Spleen (tissue), 7 donors: Measurements from ENCODE around the gene TMEM170A.

Source experiments
- POLR2A ChIP-seq, 3 donors: fragments of 450-650 bp; IDR thresholded peaks; one replicate each; pipeline ENCODE4 v1.5.1; 2017; ENCODE audit warnings: antibody characterized with exemption in 3 of 3, mild to moderate bottlenecking in 1 of 3
- POLR2AphosphoS5 ChIP-seq, 3 donors: sonication (generic); formaldehyde crosslinking; IDR thresholded peaks; one replicate each; pipeline ENCODE4 v1.5.1; 2017; ENCODE audit warnings: antibody characterized with exemption in 3 of 3
- TF ChIP-seq, protein P1 (sequence below), 11 experiments: fragments of 200-600 bp in 7 of 11; fragments of 450-650 bp in 4 of 11; sonication (generic) in 4 of 11; IDR thresholded peaks in 8 of 11; conservative IDR thresholded peaks in 3 of 11; 1 replicate in 7 of 11; 2 replicates in 4 of 11; pipeline versions ENCODE4 v1.4.0 to v1.8.0; 2016 to 2021; ENCODE audit warnings: antibody characterized with exemption in 11 of 11, inconsistent platforms in 4 of 11, mild to moderate bottlenecking in 1 of 11
- donor health status: DM: no; HTN: no; CAD: no; lungs with moderate emphysema.
- donor health status: DM: no; HTN: no; CAD: no.
- donor health status: DM: no; HTN: no; CAD: no.

DNA sequence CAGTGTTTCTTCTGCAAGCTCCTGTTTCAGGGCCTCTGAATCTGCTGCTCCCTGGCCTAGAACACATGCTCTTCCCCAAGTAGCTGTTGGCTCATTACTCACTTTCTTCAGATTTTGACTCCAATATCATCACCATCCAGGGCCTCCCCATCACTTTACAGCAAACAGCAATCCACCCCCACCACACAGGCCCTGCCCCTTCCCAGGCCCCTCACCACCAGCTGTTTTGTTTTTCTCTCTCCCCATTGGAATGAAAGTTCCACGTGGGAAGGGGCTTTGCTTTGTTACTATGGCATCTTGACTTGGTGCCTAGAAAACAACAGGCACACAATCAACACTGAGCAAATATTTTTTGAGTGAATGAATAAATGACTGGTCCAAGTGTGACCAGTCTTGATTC, 4.0 kb downstream of the TMEM170A start:
- TF ChIP-seq, protein P1, sequence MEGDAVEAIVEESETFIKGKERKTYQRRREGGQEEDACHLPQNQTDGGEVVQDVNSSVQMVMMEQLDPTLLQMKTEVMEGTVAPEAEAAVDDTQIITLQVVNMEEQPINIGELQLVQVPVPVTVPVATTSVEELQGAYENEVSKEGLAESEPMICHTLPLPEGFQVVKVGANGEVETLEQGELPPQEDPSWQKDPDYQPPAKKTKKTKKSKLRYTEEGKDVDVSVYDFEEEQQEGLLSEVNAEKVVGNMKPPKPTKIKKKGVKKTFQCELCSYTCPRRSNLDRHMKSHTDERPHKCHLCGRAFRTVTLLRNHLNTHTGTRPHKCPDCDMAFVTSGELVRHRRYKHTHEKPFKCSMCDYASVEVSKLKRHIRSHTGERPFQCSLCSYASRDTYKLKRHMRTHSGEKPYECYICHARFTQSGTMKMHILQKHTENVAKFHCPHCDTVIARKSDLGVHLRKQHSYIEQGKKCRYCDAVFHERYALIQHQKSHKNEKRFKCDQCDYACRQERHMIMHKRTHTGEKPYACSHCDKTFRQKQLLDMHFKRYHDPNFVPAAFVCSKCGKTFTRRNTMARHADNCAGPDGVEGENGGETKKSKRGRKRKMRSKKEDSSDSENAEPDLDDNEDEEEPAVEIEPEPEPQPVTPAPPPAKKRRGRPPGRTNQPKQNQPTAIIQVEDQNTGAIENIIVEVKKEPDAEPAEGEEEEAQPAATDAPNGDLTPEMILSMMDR (IDR thresholded peaks at IDR 0.05 in 8 of 11, conservative IDR thresholded peaks at IDR 0.05 in 3 of 11): no peak
- TF ChIP-seq POLR2A (IDR thresholded peaks at IDR 0.05) (no peak), POLR2AphosphoS5 (IDR thresholded peaks at IDR 0.05) (no peak)
